ENCODE data around the gene MAPK6.

DNA sequence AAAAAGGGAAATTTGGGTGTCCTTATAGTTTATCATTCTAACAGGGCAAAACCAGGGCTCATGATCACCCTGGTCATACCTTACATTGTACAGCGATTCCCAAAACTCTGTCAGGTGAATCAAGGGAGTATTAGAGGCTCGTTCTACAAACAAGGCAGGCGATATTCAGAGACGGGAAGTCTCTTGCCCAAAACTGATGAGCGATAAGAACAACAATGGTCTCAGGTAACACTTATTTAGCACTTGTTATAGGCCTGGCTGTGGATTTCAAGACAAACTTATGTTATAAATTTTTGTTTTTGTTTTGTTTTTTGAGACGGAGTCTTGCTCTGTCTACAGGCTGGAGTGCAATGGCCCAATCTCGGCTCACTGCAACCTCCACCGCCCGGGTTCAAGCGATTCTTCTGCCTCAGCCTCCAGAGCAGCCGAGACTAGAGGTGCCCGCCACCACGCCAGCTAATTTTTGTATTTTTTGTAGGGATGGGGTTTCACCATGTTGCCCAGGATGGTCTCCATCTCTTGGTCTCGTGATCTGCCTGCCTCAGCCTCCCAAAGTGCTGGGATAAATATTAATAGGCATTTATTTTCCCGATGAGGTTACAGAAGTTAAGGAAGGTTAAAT, 80.7 kb downstream of the MAPK6 start:
- TF ChIP-seq, protein P1, sequence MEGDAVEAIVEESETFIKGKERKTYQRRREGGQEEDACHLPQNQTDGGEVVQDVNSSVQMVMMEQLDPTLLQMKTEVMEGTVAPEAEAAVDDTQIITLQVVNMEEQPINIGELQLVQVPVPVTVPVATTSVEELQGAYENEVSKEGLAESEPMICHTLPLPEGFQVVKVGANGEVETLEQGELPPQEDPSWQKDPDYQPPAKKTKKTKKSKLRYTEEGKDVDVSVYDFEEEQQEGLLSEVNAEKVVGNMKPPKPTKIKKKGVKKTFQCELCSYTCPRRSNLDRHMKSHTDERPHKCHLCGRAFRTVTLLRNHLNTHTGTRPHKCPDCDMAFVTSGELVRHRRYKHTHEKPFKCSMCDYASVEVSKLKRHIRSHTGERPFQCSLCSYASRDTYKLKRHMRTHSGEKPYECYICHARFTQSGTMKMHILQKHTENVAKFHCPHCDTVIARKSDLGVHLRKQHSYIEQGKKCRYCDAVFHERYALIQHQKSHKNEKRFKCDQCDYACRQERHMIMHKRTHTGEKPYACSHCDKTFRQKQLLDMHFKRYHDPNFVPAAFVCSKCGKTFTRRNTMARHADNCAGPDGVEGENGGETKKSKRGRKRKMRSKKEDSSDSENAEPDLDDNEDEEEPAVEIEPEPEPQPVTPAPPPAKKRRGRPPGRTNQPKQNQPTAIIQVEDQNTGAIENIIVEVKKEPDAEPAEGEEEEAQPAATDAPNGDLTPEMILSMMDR (IDR thresholded peaks at IDR 0.05) = no peak
- TF ChIP-seq POLR2A (IDR thresholded peaks at IDR 0.05) = no peak
- TF ChIP-seq POLR2AphosphoS5 (IDR thresholded peaks at IDR 0.05) = no peak

All from breast epithelium (tissue), 3 donors.